Fibroblast of pulmonary artery (primary cell): ENCODE results near the gene TRIM25.

Experiments used
- DNase-seq: peaks from one replicate; pipeline ENCODE4 v3.0.0-alpha.2; 2010; ENCODE audit warnings: low read depth
- H3K4me3 ChIP-seq: replicated peaks from 2 replicates; pipeline ENCODE4 v1.5.1; 2011; ENCODE audit warnings: low read depth, mild to moderate bottlenecking, control low read depth, low read length, moderate library complexity
- CTCF ChIP-seq: IDR thresholded peaks from 2 replicates; pipeline ENCODE4 v1.5.1; 2011; ENCODE audit warnings: mild to moderate bottlenecking, control low read depth, low read length, inconsistent platforms; ENCODE audit errors: missing control alignments

Gene TRIM25

GRCh38 chr17:56850591-56850990, 63.3 kb downstream of the TRIM25 start:
- DNase-seq: no peak
- H3K4me3 ChIP-seq: no peak overlapping the region
- no peak for TF ChIP-seq CTCF

GRCh38 chr17:56849131-56849530, 64.7 kb downstream of the TRIM25 start:
- DNase-seq: no peak
- TF ChIP-seq CTCF: no peak
- no peak overlapping the region for H3K4me3 ChIP-seq

- no peak for DNase-seq
- no peak for TF ChIP-seq CTCF
- no peak overlapping the region for H3K4me3 ChIP-seq
These were observed 66.7 kb downstream of the TRIM25 start for GRCh38 chr17:56847106-56847505.

GRCh38 chr17:56845934-56846333, 67.9 kb downstream of the TRIM25 start:
- no peak for TF ChIP-seq CTCF
- no peak for DNase-seq

GRCh38 chr17:56842577-56842976, 71.3 kb downstream of the TRIM25 start:
- no peak overlapping the region for H3K4me3 ChIP-seq
- no peak for DNase-seq
- no peak for TF ChIP-seq CTCF

More at GRCh38 chr17:56845934-56846333, 67.9 kb downstream of the TRIM25 start:
- no peak overlapping the region for H3K4me3 ChIP-seq

- no peak for TF ChIP-seq CTCF
- no peak for DNase-seq
- H3K4me3 ChIP-seq: no peak overlapping the region
These were observed 75.2 kb downstream of the TRIM25 start for GRCh38 chr17:56838687-56839086.
